ENCODE results near the gene TSSC4.

The TSSC4 gene

GRCh38 chr11:2434506-2435255 lies 34.1 kb downstream of the TSSC4 start:
- no peak for TF ChIP-seq CTCF (IDR thresholded peaks at IDR 0.05; ENCODE audit: low read depth, low read length)
- no peak for DNase-seq (ENCODE audit: low read depth in 2 of 2)
- no peak overlapping the region for H3K4me3 ChIP-seq (replicated peaks in 1 of 2; ENCODE audit: low read depth in 2 of 2, low read length in 2 of 2)

- no peak for DNase-seq (ENCODE audit: low read depth in 2 of 2)
- TF ChIP-seq CTCF (IDR thresholded peaks at IDR 0.05; ENCODE audit: low read depth, low read length), result no peak
- no peak overlapping the region for H3K4me3 ChIP-seq (replicated peaks in 1 of 2; ENCODE audit: low read depth in 2 of 2, low read length in 2 of 2)
Observed at GRCh38 chr11:2435288-2436012, 34.9 kb downstream of the TSSC4 start.

- DNase-seq (ENCODE audit: low read depth in 2 of 2), result no peak
- TF ChIP-seq CTCF (IDR thresholded peaks at IDR 0.05; ENCODE audit: low read depth, low read length), result no peak
- H3K4me3 ChIP-seq (replicated peaks in 1 of 2; ENCODE audit: low read depth in 2 of 2, low read length in 2 of 2), result no peak overlapping the region
Observed at GRCh38 chr11:2436013-2436520, 35.5 kb downstream of the TSSC4 start.

- TF ChIP-seq CTCF (IDR thresholded peaks at IDR 0.05; ENCODE audit: low read depth, low read length), result no peak
- H3K4me3 ChIP-seq (replicated peaks in 1 of 2; ENCODE audit: low read depth in 2 of 2, low read length in 2 of 2), result no peak overlapping the region
- DNase-seq (ENCODE audit: low read depth in 2 of 2), result no peak
Observed at GRCh38 chr11:2436521-2437031, 36.0 kb downstream of the TSSC4 start.

GRCh38 chr11:2437516-2437915 lies 37.0 kb downstream of the TSSC4 start:
- DNase-seq (ENCODE audit: low read depth in 2 of 2), result no peak
- no peak for TF ChIP-seq CTCF (IDR thresholded peaks at IDR 0.05; ENCODE audit: low read depth, low read length)
- no peak overlapping the region for H3K4me3 ChIP-seq (replicated peaks in 1 of 2; ENCODE audit: low read depth in 2 of 2, low read length in 2 of 2)

- DNase-seq (ENCODE audit: low read depth in 2 of 2), result no peak
- H3K4me3 ChIP-seq (replicated peaks in 1 of 2; ENCODE audit: low read depth in 2 of 2, low read length in 2 of 2), result no peak overlapping the region
- no peak for TF ChIP-seq CTCF (IDR thresholded peaks at IDR 0.05; ENCODE audit: low read depth, low read length)
Observed at GRCh38 chr11:2439820-2440219, 39.3 kb downstream of the TSSC4 start.
